ENCODE results near the gene CARMIL1. TPM values are rescaled to one million over a fixed set of nuclear protein-coding genes. Genes with fewer than 3 reads are reported as not detected.

CARMIL1 gene
- total RNA-seq, 1 donor from 2014 or later, result 19.1 TPM

GRCh38 chr6:25387911-25388310, 108.7 kb downstream of the CARMIL1 start:
- Histone ChIP-seq H3K4me3 (ENCODE audit: insufficient read depth, low read depth, low read length) (no peak overlapping the region), H3K9ac (ENCODE audit: low read length) (no peak overlapping the region), H3K79me2 (ENCODE audit: insufficient read depth, low read length) (no peaks in the 10 kb centered on the region), H3K36me3 (ENCODE audit: insufficient read depth, low read length) (no peaks in the 10 kb centered on the region), H3K27me3 (ENCODE audit: insufficient read depth, low read length) (no peaks in the 10 kb centered on the region), H2AFZ (ENCODE audit: low read depth, low read length) (no peak overlapping the region), H3K4me1 (ENCODE audit: insufficient read depth, low read length) (no peaks in the 10 kb centered on the region), H3K4me2 (ENCODE audit: low read length) (no peak overlapping the region), H3K27ac (ENCODE audit: low read depth, low read length) (no peak overlapping the region), H4K20me1 (ENCODE audit: insufficient read depth, low read length) (no peaks in the 10 kb centered on the region), H3K9me3 (ENCODE audit: insufficient read depth, low read depth, low read length) (no peaks in the 10 kb centered on the region)
- no peak for TF ChIP-seq EZH2 (IDR thresholded peaks at IDR 0.05; ENCODE audit: insufficient read depth, low read length)
- no peak for TF ChIP-seq CTCF (IDR thresholded peaks at IDR 0.05; ENCODE audit: insufficient read depth, low read depth, low read length)
- no peaks in the 10 kb centered on the region for H3K36me3 Mint-ChIP-seq (ENCODE audit: low read depth, unreplicated experiment)
- no peaks in the 10 kb centered on the region for H3K27me3 Mint-ChIP-seq (ENCODE audit: low read depth, unreplicated experiment)
- H3K4me1 Mint-ChIP-seq (ENCODE audit: low read depth, unreplicated experiment), result peaks cover 11% of the 10 kb centered on the region
- H3K27ac Mint-ChIP-seq (ENCODE audit: unreplicated experiment), result no peak overlapping the region
- no peak for DNase-seq (ENCODE audit: low read depth)
- H3K4me3 Mint-ChIP-seq (ENCODE audit: unreplicated experiment), result no peak overlapping the region
- H3K9me3 Mint-ChIP-seq (ENCODE audit: unreplicated experiment), result no peaks in the 10 kb centered on the region
- no peak for FAIRE-seq

- Mint-ChIP-seq H3K4me1 (ENCODE audit: low read depth, unreplicated experiment) (peaks cover 11% of the 10 kb centered on the region), H3K27me3 (ENCODE audit: low read depth, unreplicated experiment) (no peaks in the 10 kb centered on the region), H3K9me3 (ENCODE audit: unreplicated experiment) (no peaks in the 10 kb centered on the region), H3K36me3 (ENCODE audit: low read depth, unreplicated experiment) (no peaks in the 10 kb centered on the region), H3K4me3 (ENCODE audit: unreplicated experiment) (no peak overlapping the region), H3K27ac (ENCODE audit: unreplicated experiment) (no peak overlapping the region)
- H3K9me3 ChIP-seq (ENCODE audit: insufficient read depth, low read depth, low read length), result no peaks in the 10 kb centered on the region
- no peak for DNase-seq (ENCODE audit: low read depth)
- H3K9ac ChIP-seq (ENCODE audit: low read length), result no peak overlapping the region
- TF ChIP-seq EZH2 (IDR thresholded peaks at IDR 0.05; ENCODE audit: insufficient read depth, low read length) (no peak), CTCF (IDR thresholded peaks at IDR 0.05; ENCODE audit: insufficient read depth, low read depth, low read length) (no peak)
- no peak for FAIRE-seq
- no peaks in the 10 kb centered on the region for H3K79me2 ChIP-seq (ENCODE audit: insufficient read depth, low read length)
- H3K36me3 ChIP-seq (ENCODE audit: insufficient read depth, low read length), result no peaks in the 10 kb centered on the region
- no peaks in the 10 kb centered on the region for H4K20me1 ChIP-seq (ENCODE audit: insufficient read depth, low read length)
- H3K4me2 ChIP-seq (ENCODE audit: low read length), result no peak overlapping the region
- H3K4me3 ChIP-seq (ENCODE audit: insufficient read depth, low read depth, low read length), result no peak overlapping the region
- H3K4me1 ChIP-seq (ENCODE audit: insufficient read depth, low read length), result no peaks in the 10 kb centered on the region
- no peaks in the 10 kb centered on the region for H3K27me3 ChIP-seq (ENCODE audit: insufficient read depth, low read length)
- H2AFZ ChIP-seq (ENCODE audit: low read depth, low read length), result no peak overlapping the region
- no peak overlapping the region for H3K27ac ChIP-seq (ENCODE audit: low read depth, low read length)
Measured at GRCh38 chr6:25388776-25389175, 109.6 kb downstream of the CARMIL1 start.

GRCh38 chr6:25389471-25389870, 110.3 kb downstream of the CARMIL1 start:
- H3K27me3 ChIP-seq (ENCODE audit: insufficient read depth, low read length), result no peaks in the 10 kb centered on the region
- no peak overlapping the region for H3K4me3 Mint-ChIP-seq (ENCODE audit: unreplicated experiment)
- H3K36me3 Mint-ChIP-seq (ENCODE audit: low read depth, unreplicated experiment), result peaks cover 2% of the 10 kb centered on the region
- no peaks in the 10 kb centered on the region for H3K79me2 ChIP-seq (ENCODE audit: insufficient read depth, low read length)
- H3K9me3 ChIP-seq (ENCODE audit: insufficient read depth, low read depth, low read length), result no peaks in the 10 kb centered on the region
- DNase-seq (ENCODE audit: low read depth) (peak; percentile 73), FAIRE-seq (no peak)
- no peaks in the 10 kb centered on the region for H3K9me3 Mint-ChIP-seq (ENCODE audit: unreplicated experiment)
- no peak overlapping the region for H3K4me3 ChIP-seq (ENCODE audit: insufficient read depth, low read depth, low read length)
- H3K27ac Mint-ChIP-seq (ENCODE audit: unreplicated experiment), result no peak overlapping the region
- H3K27me3 Mint-ChIP-seq (ENCODE audit: low read depth, unreplicated experiment), result no peaks in the 10 kb centered on the region
- no peak overlapping the region for H3K27ac ChIP-seq (ENCODE audit: low read depth, low read length)
- H4K20me1 ChIP-seq (ENCODE audit: insufficient read depth, low read length), result no peaks in the 10 kb centered on the region
- H3K36me3 ChIP-seq (ENCODE audit: insufficient read depth, low read length), result no peaks in the 10 kb centered on the region
- H3K9ac ChIP-seq (ENCODE audit: low read length), result no peak overlapping the region
- TF ChIP-seq EZH2 (IDR thresholded peaks at IDR 0.05; ENCODE audit: insufficient read depth, low read length) (no peak), CTCF (IDR thresholded peaks at IDR 0.05; ENCODE audit: insufficient read depth, low read depth, low read length) (no peak)
- peak overlapping the region; percentile 17 for H3K4me2 ChIP-seq (ENCODE audit: low read length)
- no peaks in the 10 kb centered on the region for H3K4me1 ChIP-seq (ENCODE audit: insufficient read depth, low read length)
- H2AFZ ChIP-seq (ENCODE audit: low read depth, low read length), result no peak overlapping the region
- H3K4me1 Mint-ChIP-seq (ENCODE audit: low read depth, unreplicated experiment), result peaks cover 11% of the 10 kb centered on the region

All from astrocyte (in vitro differentiated cells and primary cell).